Fibroblast of lung (primary cell): ENCODE results near the gene PDE3A. TPM values are rescaled to one million over a fixed set of nuclear protein-coding genes. Genes with fewer than 3 reads are reported as not detected.
A peak's percentile ranks its signal among the peaks of the same experiment; 100 is the strongest.
"Not testable (repeated sequence)": the region's sequence is repeated elsewhere in the genome, so short reads cannot be mapped to it uniquely, and the experiment has no call there.

Source experiments
- DNase-seq, 2 donors: peaks; one replicate each; pipeline versions ENCODE4 v3.0.0 to v3.0.0-alpha.2; 2010; ENCODE audit warnings: low read depth in 2 of 2
- H2AFZ ChIP-seq: 2 replicates; pipeline ENCODE4 v1.5.1; 2012; ENCODE audit warnings: low read length, control low read depth, inconsistent platforms
- H3K27ac ChIP-seq: 2 replicates; pipeline ENCODE4 v1.5.1; 2011; ENCODE audit warnings: low read length, control low read depth; ENCODE audit not compliant: insufficient read depth
- H3K27me3 ChIP-seq: 2 replicates; pipeline ENCODE4 v1.5.1; 2011; ENCODE audit warnings: mild to moderate bottlenecking, low read length; ENCODE audit not compliant: control insufficient read depth, insufficient read depth
- H3K36me3 ChIP-seq: 2 replicates; pipeline ENCODE4 v1.5.1; 2011; ENCODE audit warnings: low read length; ENCODE audit not compliant: control insufficient read depth, insufficient read depth
- H3K4me1 ChIP-seq: 2 replicates; pipeline ENCODE4 v1.5.1; 2011; ENCODE audit warnings: low read length; ENCODE audit not compliant: control insufficient read depth, insufficient read depth; ENCODE audit errors: extremely low read depth
- H3K4me2 ChIP-seq: 2 replicates; pipeline ENCODE4 v1.5.1; 2011; ENCODE audit warnings: low read length, control low read depth; ENCODE audit not compliant: insufficient read depth; ENCODE audit errors: extremely low read depth
- H3K4me3 ChIP-seq, 4 experiments: fragments of 200-600 bp in 1 of 4; sonication (generic) in 1 of 4; replicated peaks in 1 of 4; 2 replicates each; pipeline ENCODE4 v1.5.1; 2011 to 2016; ENCODE audit warnings: low read length in 4 of 4, low read depth in 3 of 4, mild to moderate bottlenecking in 3 of 4, control low read depth in 2 of 4, inconsistent platforms in 1 of 4, mixed read lengths in 1 of 4; ENCODE audit not compliant: insufficient read depth in 1 of 4; ENCODE audit errors: control extremely low read depth in 1 of 4
- H3K79me2 ChIP-seq: 2 replicates; pipeline ENCODE4 v1.5.1; 2012; ENCODE audit warnings: mild to moderate bottlenecking, low read length, inconsistent platforms; ENCODE audit not compliant: control insufficient read depth, insufficient read depth
- H3K9ac ChIP-seq: 2 replicates; pipeline ENCODE4 v1.5.1; 2011; ENCODE audit warnings: mild to moderate bottlenecking, low read length, control low read depth; ENCODE audit not compliant: insufficient read depth
- H3K9me3 ChIP-seq: 2 replicates; pipeline ENCODE4 v1.5.1; 2012; ENCODE audit warnings: low read depth, low read length; ENCODE audit not compliant: control insufficient read depth, insufficient read depth
- H4K20me1 ChIP-seq: 2 replicates; pipeline ENCODE4 v1.5.1; 2011; ENCODE audit warnings: low read length; ENCODE audit not compliant: control insufficient read depth, insufficient read depth; ENCODE audit errors: extremely low read depth
- CTCF ChIP-seq, 2 donors: IDR thresholded peaks in 1 of 2; conservative IDR thresholded peaks in 1 of 2; 1 replicate in 1 of 2; 2 replicates in 1 of 2; pipeline ENCODE4 v1.5.1; 2011 to 2012; ENCODE audit warnings: low read length in 2 of 2, control low read depth in 1 of 2, inconsistent platforms in 1 of 2, low read depth in 1 of 2, mild to moderate bottlenecking in 1 of 2
- EZH2 ChIP-seq: IDR thresholded peaks from 2 replicates; pipeline ENCODE4 v1.5.1; 2012; ENCODE audit warnings: low read length, control low read depth, mild to moderate bottlenecking; ENCODE audit errors: missing control alignments
- polyA plus RNA-seq, 2 donors: library from polyadenylated mRNA; depleted of rRNA in 1 of 2; stranded (reverse) in 1 of 2; unstranded in 1 of 2; fragments of >200 nt; gene quantifications; 2 replicates each; pipeline ENCODE4 v1.2.1, GENCODE V29; 2011 to 2012; ENCODE audit warnings: missing spikeins in 1 of 2
- total RNA-seq: library from RNA; depleted of rRNA; stranded (reverse); fragments of >200 nt; gene quantifications from 2 replicates; pipeline ENCODE4 v1.2.1, GENCODE V29; 2014

Gene PDE3A
- total and polyA plus RNA-seq, 2 donors (not counting 1 experiment from before 2014, with no cell fraction given): 0.17 to 2.7 TPM

DNA sequence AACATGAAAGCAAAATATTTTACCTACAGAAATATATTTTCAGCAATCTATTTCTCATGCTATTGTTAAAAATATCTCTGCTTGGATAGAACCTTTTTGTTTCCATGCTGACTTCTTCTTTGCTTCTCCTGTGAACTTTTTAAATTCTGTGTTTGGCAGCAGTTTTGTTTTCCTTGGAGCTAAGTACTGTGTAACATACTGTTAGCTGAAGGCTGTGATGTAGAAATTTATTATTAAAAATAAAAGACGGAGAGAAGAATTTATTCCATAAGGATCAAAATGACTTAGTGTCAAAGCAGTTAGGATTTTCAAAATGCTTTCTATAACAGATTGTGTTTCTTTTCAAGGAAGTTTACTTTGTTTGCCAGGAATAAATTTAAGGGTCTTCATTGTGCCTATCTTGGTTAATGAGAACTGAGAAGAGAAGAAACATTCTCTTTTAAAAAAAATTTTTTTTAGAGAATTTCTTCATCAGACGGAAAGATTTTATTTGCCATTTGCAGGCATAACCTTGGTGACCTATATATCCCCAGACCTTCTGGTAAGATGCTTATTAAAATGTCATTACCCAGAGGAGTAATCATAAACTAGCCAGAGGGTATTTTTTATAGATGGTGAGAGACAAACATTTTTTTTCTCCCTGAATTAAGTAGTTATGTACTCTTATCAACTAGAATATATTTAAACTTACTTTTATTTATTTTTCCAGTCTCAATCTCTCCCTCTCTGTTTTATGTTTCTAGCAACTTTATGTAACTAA lies 179.7 kb downstream of the PDE3A start:
- Histone ChIP-seq H3K79me2 (no peaks in the 10 kb centered on the region), H3K9me3 (no peaks in the 10 kb centered on the region), H4K20me1 (no peaks in the 10 kb centered on the region), H3K4me2 (no peak overlapping the region), H3K36me3 (no peaks in the 10 kb centered on the region), H3K27ac (no peak overlapping the region), H2AFZ (no peak overlapping the region), H3K9ac (no peak overlapping the region), H3K27me3 (no peaks in the 10 kb centered on the region), H3K4me1 (no peaks in the 10 kb centered on the region), H3K4me3 (no peak overlapping the region)
- DNase-seq: peak; percentile 47 to 77
- no peak for TF ChIP-seq CTCF (conservative IDR thresholded peaks at IDR 0.05 in 1 of 2, IDR thresholded peaks at IDR 0.05 in 1 of 2; ENCODE audit: low read depth in 1 of 2, low read length in 2 of 2)
- TF ChIP-seq EZH2: no peak

- H3K4me1 ChIP-seq: no peaks in the 10 kb centered on the region
- no peak overlapping the region for H3K4me2 ChIP-seq
- no peaks in the 10 kb centered on the region for H3K79me2 ChIP-seq
- H3K9me3 ChIP-seq: no peaks in the 10 kb centered on the region
- H3K27ac ChIP-seq: no peak overlapping the region
- H3K27me3 ChIP-seq: no peaks in the 10 kb centered on the region
- no peaks in the 10 kb centered on the region for H3K36me3 ChIP-seq
- DNase-seq: no peak
- no peaks in the 10 kb centered on the region for H4K20me1 ChIP-seq
- TF ChIP-seq CTCF (conservative IDR thresholded peaks at IDR 0.05 in 1 of 2, IDR thresholded peaks at IDR 0.05 in 1 of 2; ENCODE audit: low read depth in 1 of 2, low read length in 2 of 2): no peak
- no peak for TF ChIP-seq EZH2
- H3K4me3 ChIP-seq: no peak overlapping the region
- no peak overlapping the region for H2AFZ ChIP-seq
- H3K9ac ChIP-seq: no peak overlapping the region
Observed at GRCh38 chr12:20548611-20549010, 180.3 kb downstream of the PDE3A start.

GRCh38 chr12:20549108-20549719 lies 180.9 kb downstream of the PDE3A start:
- no peak overlapping the region for H2AFZ ChIP-seq
- no peaks in the 10 kb centered on the region for H3K9me3 ChIP-seq
- no peaks in the 10 kb centered on the region for H3K79me2 ChIP-seq
- no peak overlapping the region for H3K4me2 ChIP-seq
- DNase-seq: peak; percentile 21 to 68
- no peak overlapping the region for H3K4me3 ChIP-seq
- TF ChIP-seq EZH2 (no peak), CTCF (conservative IDR thresholded peaks at IDR 0.05 in 1 of 2, IDR thresholded peaks at IDR 0.05 in 1 of 2; ENCODE audit: low read depth in 1 of 2, low read length in 2 of 2) (peak; percentile 89 to 92)
- H4K20me1 ChIP-seq: no peaks in the 10 kb centered on the region
- H3K9ac ChIP-seq: no peak overlapping the region
- H3K4me1 ChIP-seq: no peaks in the 10 kb centered on the region
- no peak overlapping the region for H3K27ac ChIP-seq
- H3K36me3 ChIP-seq: no peaks in the 10 kb centered on the region
- H3K27me3 ChIP-seq: no peaks in the 10 kb centered on the region

GRCh38 chr12:20551742-20552442 lies 183.6 kb downstream of the PDE3A start:
- not testable (repeated sequence) for H2AFZ ChIP-seq, H4K20me1 ChIP-seq, H3K27ac ChIP-seq, H3K27me3 ChIP-seq, H3K4me3 ChIP-seq, H3K4me2 ChIP-seq, H3K4me1 ChIP-seq, H3K79me2 ChIP-seq, H3K9me3 ChIP-seq, H3K36me3 ChIP-seq, H3K9ac ChIP-seq, DNase-seq
